Type B pancreatic cell (in vitro differentiated cells): Measurements from ENCODE around the gene SEMA4D. TPM values are rescaled to one million over a fixed set of nuclear protein-coding genes. Genes with fewer than 3 reads are reported as not detected.

Experiments used
- DNase-seq: peaks from one replicate; pipeline ENCODE4 v3.0.0; 2021; ENCODE audit warnings: mixed read lengths; ENCODE audit not compliant: unreplicated experiment; ENCODE audit errors: extremely low spot score
- H3K27ac Mint-ChIP-seq: 2 replicates; pipeline ENCODE4 v1.8.0; 2021; ENCODE audit warnings: mild to moderate bottlenecking, mixed read lengths
- H3K27me3 Mint-ChIP-seq: 2 replicates; pipeline ENCODE4 v1.8.0; 2021; ENCODE audit warnings: mixed read lengths
- H3K36me3 Mint-ChIP-seq: 2 replicates; pipeline ENCODE4 v1.8.0; 2021; ENCODE audit warnings: mixed read lengths
- H3K4me1 Mint-ChIP-seq: one replicate; pipeline ENCODE4 v1.8.0; 2021; ENCODE audit warnings: mixed read lengths; ENCODE audit not compliant: unreplicated experiment
- H3K4me3 Mint-ChIP-seq: 2 replicates; pipeline ENCODE4 v1.8.0; 2021; ENCODE audit warnings: mild to moderate bottlenecking, mixed read lengths
- H3K9me3 Mint-ChIP-seq: 2 replicates; pipeline ENCODE4 v1.8.0; 2021; ENCODE audit warnings: mixed read lengths
- total RNA-seq: library from RNA; stranded (reverse); gene quantifications from 2 replicates; pipeline ENCODE4 v1.2.1, GENCODE V29; 2021; ENCODE audit warnings: low replicate concordance
- TF ChIP-seq, protein P1 (sequence below): fragments of 200-600 bp; sonication (generic); conservative IDR thresholded peaks from 2 replicates; pipeline ENCODE4 v1.5.0; 2021; ENCODE audit warnings: antibody characterized with exemption, mild to moderate bottlenecking

Gene SEMA4D
- total RNA-seq, 1 donor from 2014 or later: 32.3 TPM

DNA sequence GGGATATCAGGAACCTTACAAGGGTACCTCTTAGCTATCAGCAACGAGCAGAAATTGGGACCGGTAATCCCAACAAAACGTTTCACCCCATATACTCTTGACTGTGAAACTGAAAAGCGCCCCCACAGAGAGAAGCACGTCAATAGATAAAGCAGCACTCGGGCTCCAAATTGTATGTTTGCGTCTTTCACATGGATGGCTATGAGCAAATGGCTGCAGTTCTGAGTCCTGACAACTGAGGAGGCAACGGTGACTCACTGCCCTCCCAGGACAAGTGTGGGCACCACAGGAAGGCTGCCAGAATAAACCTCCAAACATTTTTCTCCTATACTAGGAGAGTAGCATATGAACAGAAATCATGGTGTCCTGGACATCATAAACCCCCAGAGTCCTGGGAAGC lies 36.6 kb downstream of the SEMA4D start:
- DNase-seq: no peak
- H3K27me3 Mint-ChIP-seq: no peaks in the 10 kb centered on the region
- TF ChIP-seq, protein P1, sequence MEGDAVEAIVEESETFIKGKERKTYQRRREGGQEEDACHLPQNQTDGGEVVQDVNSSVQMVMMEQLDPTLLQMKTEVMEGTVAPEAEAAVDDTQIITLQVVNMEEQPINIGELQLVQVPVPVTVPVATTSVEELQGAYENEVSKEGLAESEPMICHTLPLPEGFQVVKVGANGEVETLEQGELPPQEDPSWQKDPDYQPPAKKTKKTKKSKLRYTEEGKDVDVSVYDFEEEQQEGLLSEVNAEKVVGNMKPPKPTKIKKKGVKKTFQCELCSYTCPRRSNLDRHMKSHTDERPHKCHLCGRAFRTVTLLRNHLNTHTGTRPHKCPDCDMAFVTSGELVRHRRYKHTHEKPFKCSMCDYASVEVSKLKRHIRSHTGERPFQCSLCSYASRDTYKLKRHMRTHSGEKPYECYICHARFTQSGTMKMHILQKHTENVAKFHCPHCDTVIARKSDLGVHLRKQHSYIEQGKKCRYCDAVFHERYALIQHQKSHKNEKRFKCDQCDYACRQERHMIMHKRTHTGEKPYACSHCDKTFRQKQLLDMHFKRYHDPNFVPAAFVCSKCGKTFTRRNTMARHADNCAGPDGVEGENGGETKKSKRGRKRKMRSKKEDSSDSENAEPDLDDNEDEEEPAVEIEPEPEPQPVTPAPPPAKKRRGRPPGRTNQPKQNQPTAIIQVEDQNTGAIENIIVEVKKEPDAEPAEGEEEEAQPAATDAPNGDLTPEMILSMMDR: no peak
- H3K27ac Mint-ChIP-seq: no peak overlapping the region
- no peak overlapping the region for H3K4me3 Mint-ChIP-seq
- H3K9me3 Mint-ChIP-seq: no peaks in the 10 kb centered on the region
- H3K4me1 Mint-ChIP-seq: peaks cover 31% of the 10 kb centered on the region
- peaks cover 6% of the 10 kb centered on the region for H3K36me3 Mint-ChIP-seq

DNA sequence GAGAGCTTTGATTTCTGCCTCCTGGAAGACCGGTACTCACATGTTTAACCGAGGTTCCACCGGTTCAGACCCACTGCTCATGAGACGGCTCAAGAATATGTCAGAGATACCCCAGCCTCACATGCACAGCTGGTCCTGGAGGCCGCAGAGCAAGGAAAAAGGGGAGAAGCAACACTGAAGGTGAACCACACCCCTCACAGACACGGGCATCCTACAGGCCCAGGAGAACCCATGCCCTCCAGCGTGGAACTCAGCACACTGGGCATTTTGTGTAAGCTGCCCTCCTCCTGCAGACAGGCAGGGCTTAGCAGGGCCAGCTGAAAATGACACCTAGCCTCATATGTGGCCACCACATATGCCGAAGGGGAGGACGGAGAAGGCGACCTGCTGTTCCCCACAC lies 37.4 kb downstream of the SEMA4D start:
- TF ChIP-seq, protein P1: no peak
- Mint-ChIP-seq H3K9me3 (no peaks in the 10 kb centered on the region), H3K4me3 (no peak overlapping the region), H3K27me3 (no peaks in the 10 kb centered on the region), H3K36me3 (peaks cover 6% of the 10 kb centered on the region), H3K4me1 (peaks cover 28% of the 10 kb centered on the region), H3K27ac (no peak overlapping the region)
- DNase-seq: no peak

DNA sequence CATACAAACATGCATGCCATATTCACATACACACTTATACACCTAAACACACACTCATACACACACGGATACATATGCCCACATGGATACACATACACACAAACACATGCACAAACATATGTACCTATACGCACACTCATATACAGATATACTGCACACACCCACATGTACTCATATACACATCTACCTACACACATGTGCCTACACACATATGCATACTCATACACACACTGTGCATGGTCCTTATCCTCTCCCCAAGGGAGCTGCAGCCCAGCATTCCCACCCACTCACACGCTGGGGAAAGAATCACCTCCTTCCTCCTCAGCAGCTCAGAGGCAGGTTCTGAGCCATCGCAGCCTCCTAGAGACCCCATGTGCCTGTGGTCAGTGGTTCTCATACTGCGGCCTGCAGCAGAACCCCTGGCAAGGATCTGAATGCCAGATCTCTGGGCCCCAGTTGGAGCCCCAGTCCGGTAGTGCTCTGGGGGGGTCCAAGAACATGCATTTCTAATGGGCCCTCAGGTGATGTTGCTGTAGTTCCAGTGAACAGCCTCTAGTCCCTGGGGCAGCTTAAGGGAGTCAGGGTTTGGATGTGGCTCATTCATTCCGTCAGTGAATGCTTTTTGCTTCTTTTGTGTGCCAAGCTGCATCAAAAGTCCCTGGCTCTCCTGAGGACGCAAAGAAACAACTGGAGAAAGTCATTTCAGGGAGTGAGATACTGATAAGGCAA lies 39.0 kb downstream of the SEMA4D start:
- Mint-ChIP-seq H3K4me3 (no peak overlapping the region), H3K27me3 (no peaks in the 10 kb centered on the region), H3K27ac (no peak overlapping the region), H3K4me1 (peaks cover 14% of the 10 kb centered on the region), H3K9me3 (no peaks in the 10 kb centered on the region), H3K36me3 (peaks cover 6% of the 10 kb centered on the region)
- TF ChIP-seq, protein P1: no peak
- no peak for DNase-seq

DNA sequence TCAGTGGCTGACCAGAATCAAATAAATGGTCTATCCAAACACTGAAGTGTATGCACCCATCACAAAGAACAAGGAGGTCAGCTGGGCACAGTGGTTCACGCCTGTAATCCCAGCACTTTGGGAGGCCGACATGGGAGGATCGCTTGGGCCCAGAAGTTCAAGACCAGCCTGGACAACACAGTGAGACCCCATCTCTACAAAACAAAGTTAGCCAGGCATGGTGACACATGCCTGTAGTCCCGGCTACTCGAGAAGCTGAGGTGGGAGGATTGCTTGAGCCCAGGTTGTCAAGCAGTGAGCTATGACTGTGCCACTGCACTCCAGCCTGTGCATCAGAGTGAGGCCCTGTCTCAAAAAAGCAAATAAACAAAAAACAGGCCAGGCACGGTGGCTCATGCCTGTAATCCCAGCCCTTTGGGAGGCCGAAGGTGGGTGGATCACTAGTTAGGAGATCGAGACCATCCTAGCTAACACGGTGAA lies 40.5 kb downstream of the SEMA4D start:
- TF ChIP-seq, protein P1: no peak
- no peak overlapping the region for H3K27ac Mint-ChIP-seq
- H3K4me3 Mint-ChIP-seq: no peak overlapping the region
- no peaks in the 10 kb centered on the region for H3K27me3 Mint-ChIP-seq
- peaks cover 13% of the 10 kb centered on the region for H3K4me1 Mint-ChIP-seq
- no peaks in the 10 kb centered on the region for H3K9me3 Mint-ChIP-seq
- H3K36me3 Mint-ChIP-seq: peaks cover 9% of the 10 kb centered on the region
- DNase-seq: no peak

DNA sequence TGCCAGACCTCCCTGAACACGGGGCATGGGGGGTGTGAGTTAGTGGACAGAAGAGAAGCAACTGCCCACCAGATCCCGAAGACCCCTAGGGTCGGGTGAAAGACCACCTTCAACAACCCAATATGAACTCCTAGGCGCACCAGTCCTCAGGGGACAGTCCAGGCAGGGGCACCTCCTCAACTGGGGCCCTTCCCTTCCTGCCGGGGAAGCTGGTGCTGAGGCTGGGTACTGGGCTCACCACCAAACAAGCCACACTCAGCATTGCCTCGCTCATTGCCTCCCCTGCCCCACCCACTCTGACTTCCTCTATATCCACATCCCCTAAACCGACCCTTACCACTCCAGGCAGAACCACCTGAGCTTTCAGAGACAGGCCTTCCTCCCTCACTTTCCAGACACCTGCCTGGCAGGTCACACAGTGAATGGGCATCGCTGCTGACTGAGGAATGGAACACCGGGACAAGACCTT lies 42.5 kb downstream of the SEMA4D start:
- no peak for DNase-seq

More for the DNA sequence above, 42.5 kb downstream of the SEMA4D start:
- H3K4me3 Mint-ChIP-seq: no peak overlapping the region
- TF ChIP-seq, protein P1: no peak
- no peaks in the 10 kb centered on the region for H3K9me3 Mint-ChIP-seq
- no peak overlapping the region for H3K27ac Mint-ChIP-seq
- H3K4me1 Mint-ChIP-seq: peaks cover 6% of the 10 kb centered on the region
- no peaks in the 10 kb centered on the region for H3K27me3 Mint-ChIP-seq
- H3K36me3 Mint-ChIP-seq: peaks cover 9% of the 10 kb centered on the region
